SIG-M5 treated with dmso at 0.1 percent for 504 hours (cell line): ENCODE results near the gene RBKS.

Experiments
- DNase-seq: peaks from one replicate; lab custom pipeline; 2025; ENCODE audit not compliant: unreplicated experiment; lab: John Stamatoyannopoulos, UW

Gene RBKS

DNA sequence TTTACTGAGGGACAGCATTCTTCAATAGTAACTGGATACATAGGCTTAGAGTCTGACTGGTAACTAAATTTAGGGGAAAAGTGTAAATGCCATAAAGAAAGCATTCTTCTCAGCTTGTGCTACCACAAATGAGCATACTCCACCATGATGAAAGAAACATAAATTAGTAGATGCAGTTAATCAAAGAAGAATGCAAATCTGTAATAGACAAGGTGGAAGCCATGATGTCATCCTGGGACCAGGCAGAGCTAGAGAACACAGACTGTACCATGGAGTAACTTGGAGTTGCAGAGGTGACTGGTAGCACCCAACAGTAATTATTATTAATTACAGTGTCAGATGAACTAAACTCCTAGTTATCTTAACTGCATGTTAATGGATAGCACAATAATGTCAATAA, 51.7 kb downstream of the RBKS start:
- DNase-seq: no peak

- no peak for DNase-seq
Observed at GRCh38 chr2:27833931-27834330, 56.3 kb downstream of the RBKS start.

DNA sequence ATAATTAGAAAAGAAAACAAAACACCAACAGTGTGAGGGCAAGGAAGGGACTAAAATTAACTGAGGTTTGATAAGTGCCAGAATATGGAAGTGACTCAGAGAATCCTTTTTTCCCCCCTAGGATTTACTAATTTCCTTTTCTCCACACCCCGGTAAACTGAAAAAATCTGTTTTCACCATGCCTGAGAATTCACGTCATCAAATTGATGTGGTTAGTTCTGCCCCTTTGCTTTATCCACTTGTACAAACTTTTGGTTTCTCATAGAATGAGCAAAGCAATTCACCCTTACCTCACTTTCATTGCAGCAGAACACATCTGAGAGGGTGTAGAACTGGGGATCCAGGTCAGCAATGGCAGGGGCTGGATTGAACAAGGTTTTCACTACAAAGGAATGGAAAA, 57.8 kb downstream of the RBKS start:
- peak; percentile 97 for DNase-seq

- DNase-seq: peak; percentile 97
Observed at GRCh38 chr2:27831279-27832050, 58.7 kb downstream of the RBKS start.

DNA sequence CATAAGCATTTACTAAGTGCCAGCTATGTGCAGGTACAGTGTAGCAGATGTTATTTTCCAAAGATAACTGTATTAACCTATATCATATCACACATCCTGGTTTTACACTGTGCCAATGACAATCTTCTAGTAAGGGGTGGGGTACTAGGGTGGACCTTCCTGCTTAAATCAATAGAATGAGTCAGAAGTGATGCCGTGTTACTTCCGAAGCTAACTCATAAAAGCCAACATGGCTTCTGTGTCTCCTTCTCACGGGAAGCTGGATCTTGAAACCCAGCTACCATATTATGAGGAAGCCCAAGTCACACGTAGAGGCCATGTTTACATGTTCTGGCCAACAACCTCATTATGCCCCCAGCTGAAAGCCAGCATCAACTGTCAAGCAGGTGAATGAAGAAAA, 59.5 kb downstream of the RBKS start:
- peak; percentile 79 for DNase-seq

DNA sequence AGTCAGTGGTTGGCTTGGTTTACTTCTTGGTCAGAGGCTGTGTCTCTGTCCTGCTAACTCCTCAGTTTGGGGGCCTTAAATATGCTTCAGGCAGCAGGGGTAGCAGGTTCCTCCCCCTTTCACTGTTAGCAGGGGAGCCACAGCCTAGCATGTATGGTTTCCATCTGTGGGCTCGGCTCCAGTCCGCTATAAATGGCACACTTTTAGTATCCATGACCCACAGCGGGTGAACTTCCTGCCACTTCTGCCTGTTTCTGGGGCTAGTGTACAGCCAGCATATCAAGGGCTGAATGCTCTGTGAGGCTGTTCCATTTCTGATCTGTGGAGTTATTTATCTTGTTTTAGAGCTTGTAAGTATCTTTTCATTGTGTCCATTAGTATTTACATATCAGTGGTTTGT, 60.4 kb downstream of the RBKS start:
- DNase-seq: peak; percentile 62

DNA sequence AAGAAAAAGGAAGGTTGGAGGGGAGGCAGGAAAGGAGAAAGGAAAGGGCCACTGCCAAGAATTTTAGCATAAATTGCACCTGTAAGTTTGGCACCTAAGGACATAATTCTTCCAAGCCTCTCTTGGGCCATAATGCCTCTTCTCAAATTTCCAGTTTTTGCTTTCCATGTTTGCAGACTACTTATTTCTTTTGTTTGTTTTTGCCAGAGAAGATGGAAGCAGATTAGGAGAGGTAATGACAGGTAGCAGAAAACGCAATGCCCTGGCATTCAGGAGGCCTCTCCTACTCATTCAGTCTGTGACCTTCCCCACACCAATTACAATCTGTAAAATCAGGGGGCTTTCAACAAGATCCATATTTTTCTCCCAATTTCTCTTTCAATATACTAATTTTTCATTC, 61.9 kb downstream of the RBKS start:
- DNase-seq: no peak

DNA sequence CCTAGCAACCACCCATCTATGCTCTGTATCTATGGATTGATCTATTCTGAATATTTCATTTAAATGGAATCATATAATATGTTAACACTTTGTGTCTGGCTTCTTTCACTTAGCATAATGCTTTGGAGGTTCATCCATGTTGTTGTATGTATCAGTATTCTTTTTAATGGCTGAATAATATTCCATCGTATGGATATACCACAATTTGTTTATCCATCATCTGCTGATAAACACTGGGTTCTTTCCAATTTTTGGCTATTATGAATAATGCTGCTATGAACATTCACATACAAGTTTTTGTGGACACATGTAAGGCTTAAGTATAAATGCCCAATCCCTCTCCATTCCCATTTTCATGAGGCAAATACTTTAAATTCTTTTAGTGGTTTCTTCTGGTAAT, 65.8 kb downstream of the RBKS start:
- no peak for DNase-seq

DNA sequence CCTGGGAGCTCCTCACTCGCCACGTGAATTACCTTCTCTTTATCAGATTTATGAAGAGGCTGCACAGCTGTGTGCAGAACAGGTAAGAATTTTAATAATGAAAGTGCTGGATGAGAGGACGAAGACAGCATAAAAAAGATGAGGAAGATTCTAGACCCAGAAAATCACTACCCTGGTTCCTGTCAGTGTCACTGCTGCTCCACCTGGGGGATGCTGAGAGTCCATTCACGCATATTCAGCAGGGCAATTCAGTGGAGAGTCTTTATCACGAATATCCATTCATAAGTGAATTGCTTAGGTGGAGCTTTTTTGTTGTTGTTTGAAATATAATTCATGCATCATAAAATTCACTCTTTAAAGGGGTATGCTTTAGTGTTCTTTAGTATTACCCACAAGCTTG, 66.6 kb downstream of the RBKS start:
- DNase-seq: no peak

- DNase-seq: no peak
Observed at GRCh38 chr2:27823135-27823534, 67.1 kb downstream of the RBKS start.

DNA sequence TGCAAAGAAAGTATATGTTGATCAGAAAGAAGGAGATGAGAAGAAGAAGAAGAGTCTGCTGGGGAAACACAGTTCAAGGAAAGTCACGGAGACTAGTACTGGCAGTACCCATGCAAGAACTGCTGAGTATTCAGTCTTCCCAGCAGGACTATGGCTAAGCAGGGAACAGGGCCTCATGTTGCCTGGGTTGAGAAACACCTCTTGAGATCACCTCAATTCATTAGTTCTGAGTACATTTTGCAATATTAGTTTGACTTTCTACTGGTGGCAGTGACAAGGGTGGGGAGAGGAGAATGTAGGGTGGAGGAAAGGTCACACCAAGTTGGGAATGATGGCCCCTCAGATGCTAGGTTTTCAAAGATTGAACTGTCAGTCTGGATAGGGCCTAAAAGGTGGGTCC, 68.1 kb downstream of the RBKS start:
- no peak for DNase-seq

DNA sequence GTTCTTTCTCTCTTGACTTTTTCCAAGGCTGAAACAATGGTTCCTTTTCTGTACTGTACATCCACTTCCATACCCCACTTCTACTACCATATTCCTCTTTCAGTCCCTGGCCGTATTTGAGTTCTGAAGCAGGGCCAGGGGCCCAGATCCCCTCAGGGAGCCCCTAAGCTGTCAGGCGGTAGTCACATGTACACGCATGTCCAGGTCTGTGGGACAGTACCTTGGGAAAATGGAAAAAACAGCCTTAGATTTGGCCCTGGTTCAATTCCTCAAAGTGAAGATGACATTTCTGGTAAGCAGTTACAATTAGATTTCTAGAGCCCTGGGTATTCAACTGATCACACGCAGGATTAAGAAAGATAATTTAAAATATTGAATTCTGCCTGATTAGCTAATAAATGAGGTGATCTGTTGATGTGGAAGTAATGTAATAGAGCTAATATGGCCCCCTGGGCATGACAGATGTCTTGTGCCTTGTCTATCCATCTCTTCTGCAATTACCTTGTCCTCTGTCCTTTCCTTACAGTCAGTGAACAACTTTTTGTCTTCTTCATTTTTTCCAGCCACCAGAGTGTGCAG, 74.2 kb downstream of the RBKS start:
- DNase-seq: no peak

DNA sequence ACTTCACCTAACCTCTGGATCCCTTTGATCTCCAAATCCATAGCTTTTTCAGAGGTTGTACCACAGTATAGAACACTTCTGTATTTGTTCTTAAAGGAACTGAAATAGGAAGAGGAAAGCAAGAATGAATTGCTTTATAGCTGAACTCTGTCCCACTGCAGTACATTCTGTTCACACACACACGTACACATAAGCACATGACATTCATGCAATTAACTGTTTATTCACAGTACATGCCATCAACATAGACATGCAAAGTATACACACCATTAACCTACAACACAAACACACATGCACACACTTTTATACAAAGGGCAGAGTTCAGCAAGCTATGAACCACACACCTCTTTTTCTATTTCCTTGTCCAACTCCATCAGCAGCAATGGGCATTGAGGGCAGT, 75.4 kb downstream of the RBKS start:
- DNase-seq: peak; percentile 40

- no peak for DNase-seq
Observed at GRCh38 chr2:27811768-27812167, 78.4 kb downstream of the RBKS start.

- peak; percentile 43 for DNase-seq
Observed at GRCh38 chr2:27810455-27810854, 79.7 kb downstream of the RBKS start.

- DNase-seq: peak; percentile 99
Observed at GRCh38 chr2:27809761-27810241, 80.4 kb downstream of the RBKS start.

DNA sequence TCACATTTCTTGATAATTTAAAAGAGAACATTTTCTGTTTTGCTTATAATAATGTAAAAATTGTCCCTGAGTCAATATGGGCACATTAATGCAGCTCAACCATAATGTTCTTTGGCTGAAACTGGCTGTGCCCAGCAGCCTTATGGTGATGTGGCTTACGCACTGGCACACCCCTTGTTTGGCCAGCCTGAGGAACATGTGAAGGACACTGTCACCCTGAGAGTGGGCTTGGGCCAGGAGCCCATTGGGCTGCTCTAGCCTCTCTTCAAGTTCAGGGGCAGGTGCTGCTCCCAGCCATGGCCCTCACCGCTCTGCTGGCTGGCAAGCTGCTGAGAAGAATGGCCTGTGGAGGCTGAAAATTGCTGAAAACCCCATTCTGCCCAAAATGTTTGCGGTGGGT, 81.2 kb downstream of the RBKS start:
- DNase-seq: no peak

DNA sequence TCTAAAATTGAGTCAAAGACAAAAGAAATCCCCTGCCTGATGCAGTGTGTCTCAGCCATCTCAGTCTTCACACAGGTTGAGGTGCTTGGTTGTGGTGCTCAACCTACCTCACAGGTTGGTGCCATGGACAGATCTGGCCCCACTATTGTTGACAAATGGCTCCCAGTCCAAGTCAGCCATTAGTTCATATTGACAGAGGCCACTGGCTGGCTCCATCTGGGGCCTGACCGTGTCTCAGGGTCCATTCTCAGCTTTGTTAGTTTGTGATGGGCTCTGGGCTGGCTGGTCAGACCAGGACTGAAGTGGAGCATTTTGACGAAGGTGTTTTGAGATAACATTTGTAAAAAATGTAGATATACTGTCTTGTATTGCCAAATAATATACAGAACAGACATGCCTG, 81.8 kb downstream of the RBKS start:
- DNase-seq: no peak

GRCh38 chr2:27807476-27807875, 82.7 kb downstream of the RBKS start:
- DNase-seq: peak; percentile 49

GRCh38 chr2:27806311-27807059, 83.7 kb downstream of the RBKS start:
- DNase-seq: no peak

GRCh38 chr2:27805180-27805579, 85.0 kb downstream of the RBKS start:
- peak; percentile 50 for DNase-seq

DNA sequence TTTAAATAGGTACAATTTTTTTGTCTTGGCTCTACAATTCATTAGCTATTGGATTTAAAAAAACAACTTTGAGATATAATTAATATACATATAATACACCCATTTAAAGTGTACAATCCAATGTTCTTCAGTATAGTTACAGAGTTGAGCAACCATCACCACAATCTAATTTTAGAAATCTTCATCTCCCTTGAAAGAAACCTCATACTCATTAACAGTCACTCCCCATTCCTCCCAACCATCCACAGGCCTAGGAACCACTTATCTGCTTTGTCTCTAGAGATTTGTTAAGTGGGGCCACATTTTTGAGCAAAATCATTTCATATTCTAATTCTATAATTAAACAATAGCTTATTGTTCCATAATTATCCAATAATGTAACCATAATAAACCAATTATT, 86.0 kb downstream of the RBKS start:
- peak; percentile 94 for DNase-seq
